Naive thymus-derived CD4-positive, alpha-beta T cell (primary cell): ENCODE measurements around the gene TGFBR3. TPM values are rescaled to one million over a fixed set of nuclear protein-coding genes. Genes with fewer than 3 reads are reported as not detected.

Experiments
- ATAC-seq: fragments of 150-1000 bp; cut with Tn5 transposase; 2 replicates; pipeline ENCODE4 v1.10.0; 2021; ENCODE audit warnings: mild to moderate bottlenecking, moderate library complexity
- CTCF ChIA-PET: fragments of 350-600 bp; sonication (Branson Sonifier 250); formaldehyde crosslinking; loops from one replicate; lab custom pipeline; 2021; ENCODE audit warnings: antibody characterized with exemption; lab: Charles Lee
- POLR2A ChIA-PET: fragments of 350-600 bp; sonication (Branson Sonifier 250); formaldehyde crosslinking; loops from one replicate; lab custom pipeline; 2021; ENCODE audit warnings: antibody characterized with exemption, inconsistent platforms; lab: Charles Lee
- DNase-seq, 9 donors: peaks; one replicate each; pipeline versions ENCODE4 v3.0.0 to v3.0.0-alpha.2; 2020 to 2022; ENCODE audit warnings: mixed read lengths in 1 of 9
- H3K27ac ChIP-seq: one replicate; pipeline ENCODE4 v1.7.0; 2013; ENCODE audit warnings: mild to moderate bottlenecking, low read depth, low read length, moderate library complexity
- H3K27me3 ChIP-seq, 2 donors: one replicate each; pipeline ENCODE4 v1.7.0; 2013; ENCODE audit warnings: low read length in 2 of 2, mild to moderate bottlenecking in 2 of 2, moderate library complexity in 2 of 2; ENCODE audit not compliant: control insufficient read depth in 2 of 2, insufficient read depth in 2 of 2
- H3K36me3 ChIP-seq, 3 experiments: 1 replicate in 2 of 3; 2 replicates in 1 of 3; pipeline ENCODE4 v1.7.0; 2013; ENCODE audit warnings: low read length in 3 of 3, mild to moderate bottlenecking in 3 of 3, moderate library complexity in 1 of 3; ENCODE audit not compliant: insufficient read depth in 3 of 3, control insufficient read depth in 2 of 3
- H3K4me1 ChIP-seq, 2 donors: one replicate each; pipeline ENCODE4 v1.7.0; 2013; ENCODE audit warnings: low read length in 2 of 2, mild to moderate bottlenecking in 2 of 2, moderate library complexity in 1 of 2; ENCODE audit not compliant: control insufficient read depth in 2 of 2, insufficient read depth in 2 of 2
- H3K4me3 ChIP-seq: 2 replicates; pipeline ENCODE4 v1.7.0; 2013; ENCODE audit warnings: mild to moderate bottlenecking, low read length
- H3K9me3 ChIP-seq, 3 experiments: 1 replicate in 2 of 3; 2 replicates in 1 of 3; pipeline ENCODE4 v1.7.0; 2013; ENCODE audit warnings: low read length in 3 of 3; ENCODE audit not compliant: control insufficient read depth in 2 of 3
- H3K27ac Mint-ChIP-seq, 9 donors: one replicate each; pipeline ENCODE4 v1.8.0; 2020 to 2022; ENCODE audit warnings: mixed read lengths in 9 of 9, mild to moderate bottlenecking in 8 of 9, moderate library complexity in 5 of 9, inconsistent platforms in 2 of 9
- H3K27me3 Mint-ChIP-seq, 5 donors: one replicate each; pipeline ENCODE4 v1.8.0; 2021 to 2022; ENCODE audit warnings: mixed read lengths in 5 of 5, mild to moderate bottlenecking in 1 of 5
- H3K36me3 Mint-ChIP-seq, 5 donors: one replicate each; pipeline ENCODE4 v1.8.0; 2020 to 2022; ENCODE audit warnings: mixed read lengths in 5 of 5, mild to moderate bottlenecking in 3 of 5, inconsistent platforms in 1 of 5
- H3K4me1 Mint-ChIP-seq, 7 donors: one replicate each; pipeline ENCODE4 v1.8.0; 2020 to 2022; ENCODE audit warnings: mixed read lengths in 7 of 7, mild to moderate bottlenecking in 3 of 7, inconsistent platforms in 1 of 7
- H3K4me3 Mint-ChIP-seq, 10 donors: one replicate each; pipeline ENCODE4 v1.8.0; 2020 to 2022; ENCODE audit warnings: mild to moderate bottlenecking in 10 of 10, mixed read lengths in 10 of 10, moderate library complexity in 6 of 10, inconsistent platforms in 2 of 10
- H3K9me3 Mint-ChIP-seq, 11 donors: one replicate each; pipeline ENCODE4 v1.8.0; 2020 to 2022; ENCODE audit warnings: mixed read lengths in 11 of 11, mild to moderate bottlenecking in 4 of 11, inconsistent platforms in 1 of 11, moderate library complexity in 1 of 11
- intact Hi-C, 2 donors: fragments of 100-400 bp; cut with micrococcal nuclease; formaldehyde crosslinking; loops; one replicate each; pipeline ENCODE4 v1.15.1; 2023
- polyA plus RNA-seq, 2 donors: library from polyadenylated mRNA; unstranded; fragments of 300-500 nt; fragmentation: Illumina TruSeq; gene quantifications; one replicate each; pipeline ENCODE4 v1.2.3, GENCODE V29; 2021
- total RNA-seq, 6 experiments: library from RNA in 5 of 6; stranded (reverse) in 5 of 6; gene quantifications; 1 replicate in 5 of 6; 2 replicates in 1 of 6; pipeline ENCODE4 v1.2.3 and lab custom pipeline; 2021 to 2026

Gene TGFBR3
- total and polyA plus RNA-seq, 7 experiments from 2014 or later, result 9.4 to 36.3 (median 11.4) TPM

GRCh38 chr1:91718877-91719276, 167.1 kb downstream of the TGFBR3 start:
- H3K4me1 Mint-ChIP-seq, result peaks cover 0 to 9% (median 2%) of the 10 kb centered on the region in 7 donors
- POLR2A ChIA-PET, result interaction anchor here (0.8 kb wide), 1 partner anchor 8 kb away, joined by 4 read pairs; no protein-coding TSS in a partner anchor
- ATAC-seq, result no peak

DNA sequence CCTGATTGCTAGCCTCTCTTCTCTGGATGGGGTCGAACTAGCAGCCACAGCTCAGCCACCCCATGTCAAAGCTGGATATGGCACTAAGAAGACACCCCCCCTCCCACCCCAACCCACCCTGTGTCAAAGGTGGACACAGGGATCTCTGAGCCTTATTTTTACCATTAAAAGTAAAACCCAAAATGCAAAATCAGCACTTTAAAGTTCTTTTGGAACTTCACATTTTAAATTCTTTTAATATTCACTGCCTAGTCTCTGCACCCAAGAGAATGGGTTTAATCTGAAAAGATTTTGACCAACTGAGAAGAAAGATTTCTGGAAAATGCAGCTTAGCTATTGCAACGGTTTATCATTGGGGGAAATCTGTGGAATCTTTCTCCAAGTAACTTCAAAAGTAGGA, 167.6 kb downstream of the TGFBR3 start:
- ATAC-seq (no peak), DNase-seq (no peak)
- H3K4me3 ChIP-seq, result no peak overlapping the region
- peaks cover 0 to 51% (median 31%) of the 10 kb centered on the region in 5 donors for H3K36me3 Mint-ChIP-seq
- no peaks in the 10 kb centered on the region for H3K27me3 Mint-ChIP-seq
- no peaks in the 10 kb centered on the region for H3K9me3 Mint-ChIP-seq
- H3K4me1 Mint-ChIP-seq, result peaks cover 0 to 14% (median 4%) of the 10 kb centered on the region in 7 donors
- ChIA-PET CTCF (no interaction called here), POLR2A (interaction anchor here (1.0 kb wide), 1 partner anchor 46 kb away, joined by 4 read pairs; no protein-coding TSS in a partner anchor)
- H3K27ac Mint-ChIP-seq, result no peak overlapping the region
- H3K4me1 ChIP-seq, result peaks cover 0 to 3% of the 10 kb centered on the region in 2 donors
- intact Hi-C loops, result no loop called here
- H3K36me3 ChIP-seq, result peaks cover 0 to 20% (median 9%) of the 10 kb centered on the region in 3 experiments
- H3K27ac ChIP-seq, result no peak overlapping the region
- no peak overlapping the region for H3K4me3 Mint-ChIP-seq
- no peaks in the 10 kb centered on the region for H3K27me3 ChIP-seq
- H3K9me3 ChIP-seq, result no peaks in the 10 kb centered on the region

More at GRCh38 chr1:91718877-91719276, 167.1 kb downstream of the TGFBR3 start:
- no peaks in the 10 kb centered on the region for H3K4me1 ChIP-seq
- Mint-ChIP-seq H3K27me3 (no peaks in the 10 kb centered on the region), H3K36me3 (peaks cover 0 to 51% (median 31%) of the 10 kb centered on the region in 5 donors), H3K9me3 (no peaks in the 10 kb centered on the region), H3K4me3 (no peak overlapping the region), H3K27ac (no peak overlapping the region)
- intact Hi-C loops, result no loop called here
- peaks cover 0 to 20% (median 9%) of the 10 kb centered on the region in 3 experiments for H3K36me3 ChIP-seq
- CTCF ChIA-PET, result no interaction called here
- H3K27ac ChIP-seq, result no peak overlapping the region
- no peak for DNase-seq
- H3K9me3 ChIP-seq, result no peaks in the 10 kb centered on the region
- no peaks in the 10 kb centered on the region for H3K27me3 ChIP-seq
- H3K4me3 ChIP-seq, result no peak overlapping the region

DNA sequence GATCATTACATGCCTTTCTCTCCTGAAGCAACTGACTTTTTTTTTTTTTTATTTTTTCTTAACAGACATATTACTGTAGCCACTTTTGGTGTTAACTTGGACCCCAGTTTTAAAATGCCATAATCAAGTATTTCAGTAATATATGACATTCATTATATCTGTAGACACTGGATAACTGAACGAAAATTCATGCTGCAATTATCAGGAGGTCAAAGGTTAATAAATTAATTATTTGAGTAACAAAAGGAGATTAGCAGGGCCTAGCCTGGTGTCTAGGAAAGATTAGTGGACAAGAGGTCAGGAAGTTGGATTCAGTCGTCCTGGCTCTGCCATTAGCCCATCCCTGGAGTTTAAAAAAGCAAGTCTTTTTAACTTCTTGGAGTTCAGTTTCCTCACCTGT, 168.1 kb downstream of the TGFBR3 start:
- ChIA-PET CTCF (no interaction called here), POLR2A (interaction anchor here (1.0 kb wide), 1 partner anchor 46 kb away, joined by 4 read pairs; no protein-coding TSS in a partner anchor)
- H3K36me3 ChIP-seq, result peaks cover 0 to 20% (median 9%) of the 10 kb centered on the region in 3 experiments
- intact Hi-C loops, result no loop called here
- H3K9me3 Mint-ChIP-seq, result no peaks in the 10 kb centered on the region
- no peak overlapping the region for H3K27ac ChIP-seq
- no peak overlapping the region for H3K4me3 ChIP-seq
- no peak overlapping the region for H3K4me3 Mint-ChIP-seq
- H3K4me1 Mint-ChIP-seq, result peaks cover 0 to 19% (median 7%) of the 10 kb centered on the region in 7 donors
- H3K27me3 ChIP-seq, result no peaks in the 10 kb centered on the region
- H3K27ac Mint-ChIP-seq, result no peak overlapping the region
- H3K9me3 ChIP-seq, result no peaks in the 10 kb centered on the region
- no peaks in the 10 kb centered on the region for H3K27me3 Mint-ChIP-seq
- peaks cover 0 to 8% of the 10 kb centered on the region in 2 donors for H3K4me1 ChIP-seq
- DNase-seq (no peak), ATAC-seq (no peak)
- H3K36me3 Mint-ChIP-seq, result peaks cover 0 to 51% (median 33%) of the 10 kb centered on the region in 5 donors

DNA sequence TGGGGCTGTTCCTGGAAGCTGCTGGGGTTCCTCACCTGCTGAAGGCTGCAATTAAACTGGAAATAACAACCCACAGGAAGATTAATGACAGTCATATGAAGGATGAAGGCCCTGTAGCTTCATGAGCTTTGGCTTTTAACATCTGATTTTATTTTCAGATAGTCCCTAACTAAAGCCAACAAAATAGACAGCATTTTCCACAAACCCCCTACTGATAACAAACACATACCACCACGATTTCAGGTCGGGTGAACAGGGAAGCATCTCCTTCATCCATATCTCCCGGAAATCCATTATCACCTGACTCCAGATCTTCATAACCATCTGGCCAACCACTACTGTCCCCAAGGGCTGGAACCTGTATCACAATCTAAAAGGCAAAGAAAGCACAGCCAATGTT, 169.6 kb downstream of the TGFBR3 start:
- Histone ChIP-seq H3K4me3 (no peak overlapping the region), H3K36me3 (peaks cover 0 to 23% (median 9%) of the 10 kb centered on the region in 3 experiments), H3K27me3 (no peaks in the 10 kb centered on the region), H3K4me1 (peaks cover 0 to 16% of the 10 kb centered on the region in 2 donors), H3K9me3 (no peaks in the 10 kb centered on the region), H3K27ac (no peak overlapping the region)
- DNase-seq (no peak), ATAC-seq (no peak)
- ChIA-PET CTCF (no interaction called here), POLR2A (no interaction called here)
- Mint-ChIP-seq H3K9me3 (no peaks in the 10 kb centered on the region), H3K36me3 (peaks cover 0 to 54% (median 36%) of the 10 kb centered on the region in 5 donors), H3K4me1 (peaks cover 0 to 32% (median 11%) of the 10 kb centered on the region in 7 donors), H3K27ac (peak overlapping the region in 1 of 9 donors; percentile 19), H3K4me3 (no peak overlapping the region), H3K27me3 (no peaks in the 10 kb centered on the region)
- intact Hi-C loops, result no loop called here

DNA sequence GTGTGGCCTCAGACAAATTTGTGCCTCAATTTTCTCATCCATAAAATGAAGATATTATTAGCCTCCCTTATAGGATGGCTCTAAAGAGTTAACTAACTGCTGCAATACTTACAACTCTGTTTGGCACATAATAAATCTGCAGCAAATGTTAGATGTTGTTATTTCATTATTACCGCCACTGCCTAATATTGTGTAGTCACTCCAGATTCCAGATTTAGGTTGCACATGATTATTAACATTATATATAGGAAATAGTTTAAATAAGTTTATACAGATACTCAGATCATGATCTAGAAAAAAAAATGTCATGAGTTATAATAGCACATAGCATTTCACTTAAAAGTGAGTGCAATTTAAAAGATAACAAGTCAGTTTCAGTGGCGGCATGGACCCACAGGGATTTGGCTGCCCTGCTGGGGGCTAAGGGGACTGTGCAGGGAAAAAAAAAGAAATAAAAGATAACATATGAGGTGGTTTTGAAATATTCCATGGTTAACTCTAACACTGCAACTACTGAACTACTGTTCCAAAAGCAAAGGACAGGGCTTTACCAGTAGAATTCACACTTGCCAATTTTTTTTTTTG, 170.4 kb downstream of the TGFBR3 start:
- ChIA-PET POLR2A (no interaction called here), CTCF (no interaction called here)
- ATAC-seq (no peak), DNase-seq (no peak)
- Mint-ChIP-seq H3K27ac (peak overlapping the region in 1 of 9 donors; percentile 41), H3K4me1 (peaks cover 0 to 40% (median 11%) of the 10 kb centered on the region in 7 donors), H3K27me3 (no peaks in the 10 kb centered on the region), H3K4me3 (no peak overlapping the region), H3K36me3 (peaks cover 0 to 51% (median 36%) of the 10 kb centered on the region in 5 donors), H3K9me3 (no peaks in the 10 kb centered on the region)
- Histone ChIP-seq H3K4me1 (peaks cover 0 to 16% of the 10 kb centered on the region in 2 donors), H3K4me3 (no peak overlapping the region), H3K36me3 (peaks cover 0 to 27% (median 9%) of the 10 kb centered on the region in 3 experiments), H3K9me3 (no peaks in the 10 kb centered on the region), H3K27ac (no peak overlapping the region), H3K27me3 (no peaks in the 10 kb centered on the region)
- intact Hi-C loops, result no loop called here

- POLR2A ChIA-PET, result no interaction called here
These were observed 171.0 kb downstream of the TGFBR3 start for GRCh38 chr1:91714867-91715381.

More at GRCh38 chr1:91714867-91715381, 171.0 kb downstream of the TGFBR3 start:
- Mint-ChIP-seq H3K4me3 (no peak overlapping the region), H3K27ac (no peak overlapping the region), H3K9me3 (no peaks in the 10 kb centered on the region), H3K4me1 (peaks cover 0 to 46% (median 11%) of the 10 kb centered on the region in 7 donors), H3K27me3 (no peaks in the 10 kb centered on the region), H3K36me3 (peaks cover 0 to 50% (median 41%) of the 10 kb centered on the region in 5 donors)
- no peaks in the 10 kb centered on the region for H3K27me3 ChIP-seq
- H3K4me1 ChIP-seq, result peaks cover 0 to 16% of the 10 kb centered on the region in 2 donors
- no peaks in the 10 kb centered on the region for H3K9me3 ChIP-seq
- CTCF ChIA-PET, result no interaction called here
- H3K27ac ChIP-seq, result no peak overlapping the region
- DNase-seq (no peak), ATAC-seq (no peak)
- H3K36me3 ChIP-seq, result peaks cover 0 to 27% (median 6%) of the 10 kb centered on the region in 3 experiments
- no peak overlapping the region for H3K4me3 ChIP-seq
- intact Hi-C loops, result loop anchor here (5.0 kb wide), 2 partner anchors 172 to 203 kb away; partner anchors contain the start of gene TGFBR3 (in 1 of the 2)
